CD4-positive, alpha-beta T cell treated with Interleukin-12 subunit alpha and Interleukin-12 subunit beta, for 1 hour (primary cell): ENCODE measurements around the gene MOCS1.

ENCODE experiments used
- DNase-seq: peaks from one replicate; pipeline ENCODE4 v3.0.0-alpha.2; 2020

The MOCS1 gene

DNA sequence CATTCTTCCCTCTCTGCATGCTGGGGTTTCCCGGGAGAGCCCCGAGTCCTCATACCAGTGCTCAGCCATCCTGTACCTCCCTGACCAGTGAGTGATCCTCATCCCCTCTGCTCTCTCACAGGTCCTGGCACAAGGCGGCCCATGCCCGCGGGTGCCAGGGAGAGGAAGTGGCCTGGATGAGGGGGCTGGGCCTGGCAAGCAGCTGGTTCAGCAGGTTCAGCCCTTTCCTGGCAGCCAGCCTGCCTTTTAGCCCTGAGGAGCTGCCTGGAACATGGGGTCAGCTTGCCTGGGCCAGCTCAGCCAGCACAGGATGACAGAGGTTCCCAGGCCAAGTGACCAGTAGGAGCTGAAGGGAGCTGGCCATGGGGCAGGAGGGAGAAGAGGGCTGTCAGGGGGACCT lies 10.9 kb downstream of the MOCS1 start:
- no peak for DNase-seq

DNA sequence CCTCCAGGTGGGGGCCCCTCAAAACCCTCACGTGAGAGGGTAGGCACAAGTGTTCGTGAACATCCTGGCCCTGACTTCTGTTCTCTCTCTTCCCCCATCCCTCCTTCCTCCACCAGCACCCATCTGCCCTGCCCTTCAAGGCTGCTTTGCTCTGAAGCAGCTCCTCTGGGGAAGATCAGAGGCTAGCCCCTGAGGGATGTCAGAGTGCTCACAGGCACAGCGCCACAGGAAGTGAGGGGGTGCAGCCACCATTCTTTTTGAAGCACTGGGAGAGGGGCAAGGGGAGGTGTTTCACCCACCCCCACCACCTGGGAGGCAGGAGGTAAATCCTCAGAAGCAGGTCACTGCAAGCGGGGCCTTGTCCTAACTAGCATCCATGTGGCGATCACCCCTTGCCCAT lies 11.4 kb downstream of the MOCS1 start:
- no peak for DNase-seq

DNA sequence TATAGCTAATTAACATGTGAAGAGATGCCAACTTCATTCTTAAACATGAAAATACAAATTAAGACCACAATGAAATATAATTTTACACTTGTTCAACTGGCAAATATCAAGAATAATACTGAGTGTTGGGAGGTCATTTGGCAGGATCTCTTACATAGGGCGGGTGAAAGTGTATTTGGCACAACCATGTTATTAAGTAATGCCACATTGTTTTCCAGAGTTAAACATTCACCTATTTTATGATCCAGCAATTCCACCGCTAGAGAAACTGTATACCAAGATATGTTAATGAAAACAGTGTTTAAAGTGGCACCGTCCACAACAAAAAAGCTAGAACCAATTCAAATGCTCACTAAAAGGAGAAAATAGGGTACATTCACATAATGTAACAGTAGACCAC lies 14.1 kb downstream of the MOCS1 start:
- DNase-seq = no peak

DNA sequence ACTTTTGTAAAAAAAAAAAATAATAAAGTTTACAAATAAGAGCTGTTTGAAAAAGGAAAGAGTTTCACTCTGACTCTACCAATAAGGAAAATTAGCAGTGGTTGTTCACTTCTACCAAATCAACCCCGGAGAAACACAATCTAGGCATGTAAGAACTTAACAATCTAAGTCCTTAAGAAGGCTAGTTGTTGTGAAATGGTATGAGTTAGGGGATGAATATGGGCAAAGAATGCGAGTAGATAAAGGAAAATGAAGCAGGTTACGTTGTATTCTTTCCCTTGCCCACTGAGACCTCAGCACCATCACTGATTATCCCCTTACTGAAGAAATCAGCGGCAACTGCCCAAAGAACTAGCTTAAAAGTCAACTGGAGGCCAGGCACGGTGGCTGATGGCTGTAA lies 15.4 kb downstream of the MOCS1 start:
- DNase-seq = no peak

DNA sequence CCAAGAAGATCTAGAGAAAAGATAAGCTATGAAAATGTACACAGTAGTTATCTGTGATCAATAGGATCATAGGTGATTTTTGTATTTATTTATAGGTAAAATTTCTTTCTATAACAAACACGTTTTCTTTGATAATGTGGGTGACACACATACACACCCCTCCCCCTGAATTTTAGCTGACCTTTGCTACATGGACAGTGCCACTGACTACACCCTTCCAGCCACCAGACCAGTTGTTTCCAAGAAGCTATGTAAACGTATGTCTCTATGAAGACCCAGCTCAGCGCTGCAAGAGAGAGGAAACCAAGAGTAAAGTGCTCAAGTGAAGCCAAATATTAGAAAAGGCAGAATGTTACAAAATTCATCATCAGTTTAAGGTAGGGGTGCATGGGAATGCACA lies 16.3 kb downstream of the MOCS1 start:
- no peak for DNase-seq

DNA sequence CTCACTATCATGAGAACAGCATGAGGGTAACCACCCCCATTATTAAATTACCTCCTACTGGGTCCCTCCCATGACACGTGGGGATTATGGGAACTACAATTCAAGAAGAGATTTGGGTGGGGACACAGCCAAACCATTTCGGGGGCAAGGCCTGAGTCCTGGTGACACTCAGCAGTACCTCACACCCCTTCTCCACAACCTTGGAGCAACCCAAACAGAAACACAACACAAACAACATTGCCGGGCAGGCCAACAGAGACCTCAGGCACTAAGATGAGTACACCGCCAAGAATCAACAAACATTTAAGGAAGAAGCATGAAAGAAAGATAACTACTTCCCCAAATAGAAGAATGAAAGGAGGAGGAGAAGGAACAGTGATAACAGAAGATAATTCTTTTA lies 16.9 kb downstream of the MOCS1 start:
- no peak for DNase-seq

DNA sequence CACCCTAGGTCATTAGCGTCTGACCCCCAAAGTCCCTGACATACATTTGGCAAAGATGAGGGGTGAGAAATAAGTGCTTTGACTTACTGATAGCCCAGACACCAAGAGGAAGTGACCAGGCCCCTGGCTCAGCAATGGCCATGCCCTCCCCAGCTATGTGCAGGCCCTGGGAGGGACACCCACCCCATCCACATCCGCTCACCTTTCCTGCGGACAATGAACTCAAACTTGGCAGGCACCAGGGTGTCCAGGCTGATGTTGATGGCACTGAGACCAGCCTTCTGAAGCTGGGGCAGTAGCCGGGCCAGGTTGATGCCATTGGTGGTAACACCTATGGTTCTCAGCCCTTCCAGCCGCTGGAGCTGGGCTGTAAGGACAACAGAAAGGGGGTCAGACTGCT lies 18.4 kb downstream of the MOCS1 start:
- DNase-seq = no peak

DNA sequence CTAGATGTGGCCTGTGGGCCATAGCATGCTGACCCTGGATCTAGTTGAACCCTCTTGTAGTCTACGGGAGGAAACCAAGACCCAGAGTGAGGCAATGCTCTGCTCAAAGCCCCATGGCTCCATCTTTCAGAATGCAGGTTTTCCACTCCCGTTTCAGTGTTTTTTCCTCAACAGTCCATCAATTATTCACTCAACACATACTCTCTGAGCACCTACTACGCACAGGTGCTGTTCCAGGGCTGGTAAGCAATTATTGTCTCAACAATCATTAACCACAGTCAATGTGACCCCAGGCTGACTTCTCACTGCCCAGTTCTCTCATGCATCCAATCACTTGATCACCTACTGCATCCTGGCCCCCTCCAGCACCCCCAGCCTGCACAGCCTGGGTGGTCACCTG lies 20.0 kb downstream of the MOCS1 start:
- DNase-seq = no peak

DNA sequence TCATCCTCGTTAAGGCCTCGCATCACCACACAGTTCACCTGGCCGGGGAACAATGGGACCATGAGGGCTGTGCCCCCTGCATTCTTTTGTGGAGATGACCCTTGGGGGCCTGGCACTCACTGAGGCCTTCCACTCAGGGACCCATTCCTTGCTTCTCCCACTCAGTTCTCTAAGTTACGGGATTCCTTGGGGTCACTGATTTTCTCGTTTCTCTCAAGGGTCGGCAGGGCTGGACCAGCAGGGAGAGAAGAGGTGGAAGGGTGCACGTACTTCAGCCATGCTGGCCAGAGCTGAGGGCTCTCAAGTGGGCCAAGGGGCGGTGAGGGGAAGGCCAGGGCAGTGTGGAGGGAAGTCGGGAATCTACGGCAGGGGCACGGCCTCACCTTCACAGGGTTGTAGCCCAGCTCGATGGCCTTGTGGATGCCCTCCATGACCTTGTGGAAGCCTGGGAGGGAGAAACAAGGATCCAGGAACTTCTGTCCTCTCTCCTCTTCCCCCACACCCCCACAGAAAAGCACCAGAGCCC lies 20.8 kb downstream of the MOCS1 start:
- no peak for DNase-seq

DNA sequence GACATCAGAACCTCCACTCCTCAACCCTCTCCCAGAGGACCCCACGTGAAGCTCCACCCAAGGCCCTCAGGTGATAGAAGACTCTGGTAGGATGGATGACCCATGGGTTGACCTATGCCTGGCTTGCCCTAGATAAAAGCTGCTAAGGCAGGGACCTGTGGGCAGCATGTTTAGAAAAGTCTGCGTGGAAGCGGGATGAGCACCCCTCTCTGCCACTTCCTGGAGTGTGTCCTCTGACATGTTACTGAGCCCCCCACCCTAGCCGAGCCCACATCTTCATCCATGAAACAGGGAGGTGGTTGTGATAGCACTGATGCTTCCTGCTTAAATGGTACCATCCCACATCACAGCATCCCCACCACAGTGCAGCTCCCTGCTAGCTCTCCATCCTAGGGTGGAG lies 21.8 kb downstream of the MOCS1 start:
- DNase-seq = no peak

DNA sequence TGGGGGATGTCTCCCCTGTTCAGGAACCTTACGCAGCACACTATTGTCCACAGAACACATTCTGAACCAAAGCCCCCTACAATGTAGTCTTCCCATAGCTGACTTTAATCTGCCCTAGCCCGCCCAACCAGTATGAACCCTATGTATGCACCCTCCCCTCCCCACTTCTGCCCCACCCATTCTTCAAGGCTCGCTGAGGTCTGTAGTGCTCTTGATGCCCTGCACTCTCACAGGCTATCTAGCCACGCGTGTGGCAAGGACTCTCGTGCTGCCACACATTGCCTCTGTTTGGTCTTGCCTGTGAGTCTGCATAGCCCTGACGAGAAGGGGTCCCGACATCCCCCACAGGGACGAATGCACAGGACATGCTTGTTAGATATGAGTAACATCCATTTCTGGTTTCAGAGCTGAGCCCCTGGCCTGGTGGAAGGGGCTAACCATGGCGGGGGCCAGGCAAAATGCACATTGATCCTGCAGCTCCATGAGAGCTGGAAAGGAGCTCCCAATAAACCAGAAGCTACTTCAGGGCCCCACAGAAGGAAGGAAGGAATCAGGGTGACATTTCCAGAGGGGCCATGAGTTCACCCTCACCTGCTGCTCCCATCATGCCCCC lies 22.6 kb downstream of the MOCS1 start:
- DNase-seq = no peak

DNA sequence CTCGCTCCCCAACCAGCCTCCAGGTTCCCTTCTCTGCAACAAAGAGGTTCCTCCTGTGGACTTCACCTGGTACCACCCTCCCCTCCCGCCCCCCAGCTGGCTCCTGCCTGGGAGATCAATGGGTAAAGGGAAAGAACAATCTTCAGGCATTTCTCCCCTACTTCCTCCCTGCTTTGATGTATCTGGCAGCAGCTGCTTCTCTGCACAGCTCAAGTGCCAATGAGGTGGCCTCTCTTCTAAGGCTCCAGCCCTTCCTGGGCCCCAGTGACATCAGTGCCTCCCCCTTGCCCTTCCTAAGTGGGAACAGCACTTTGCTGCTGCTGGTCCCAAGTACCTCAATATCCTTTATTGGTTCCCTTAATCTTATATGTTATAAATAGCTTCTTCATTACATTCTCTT lies 23.5 kb downstream of the MOCS1 start:
- DNase-seq = no peak

DNA sequence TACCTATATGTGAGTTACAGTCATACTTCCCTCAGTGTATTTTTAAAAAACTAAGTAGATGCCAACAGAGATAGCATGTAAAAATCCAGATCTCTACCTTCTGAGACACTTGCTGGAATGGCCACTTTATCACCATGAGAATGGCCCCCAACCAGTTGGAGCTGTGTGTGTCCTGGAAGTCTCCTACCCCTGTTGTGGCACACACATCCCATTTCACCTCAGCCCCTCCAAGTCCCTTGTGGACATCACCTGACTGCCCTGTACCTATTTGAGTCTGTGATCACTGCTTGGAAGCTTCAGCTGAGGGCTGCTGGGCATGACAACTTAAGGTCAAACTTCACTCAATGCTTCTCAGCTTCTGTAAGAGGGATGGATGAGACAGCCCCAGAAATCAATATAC lies 24.1 kb downstream of the MOCS1 start:
- no peak for DNase-seq

DNA sequence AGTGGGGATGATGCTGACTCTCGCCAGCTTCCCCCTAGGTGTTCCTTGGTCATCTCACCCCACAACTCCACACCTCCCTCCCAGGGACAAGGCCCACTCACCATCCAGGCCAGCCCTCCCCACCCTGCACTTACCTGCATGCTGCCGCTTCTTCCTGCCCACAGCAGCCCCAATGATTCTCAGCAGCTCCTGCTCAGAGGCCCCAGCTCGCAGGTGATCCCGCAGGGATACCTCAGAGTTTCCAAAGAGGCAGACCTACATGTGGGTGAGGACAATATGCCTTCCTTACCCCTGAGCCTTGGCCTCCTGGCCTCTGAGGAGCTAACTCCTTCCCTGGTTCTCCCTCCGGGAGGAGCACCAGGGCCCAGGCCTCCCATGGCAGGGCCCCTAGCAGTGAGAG lies 24.6 kb downstream of the MOCS1 start:
- no peak for DNase-seq

DNA sequence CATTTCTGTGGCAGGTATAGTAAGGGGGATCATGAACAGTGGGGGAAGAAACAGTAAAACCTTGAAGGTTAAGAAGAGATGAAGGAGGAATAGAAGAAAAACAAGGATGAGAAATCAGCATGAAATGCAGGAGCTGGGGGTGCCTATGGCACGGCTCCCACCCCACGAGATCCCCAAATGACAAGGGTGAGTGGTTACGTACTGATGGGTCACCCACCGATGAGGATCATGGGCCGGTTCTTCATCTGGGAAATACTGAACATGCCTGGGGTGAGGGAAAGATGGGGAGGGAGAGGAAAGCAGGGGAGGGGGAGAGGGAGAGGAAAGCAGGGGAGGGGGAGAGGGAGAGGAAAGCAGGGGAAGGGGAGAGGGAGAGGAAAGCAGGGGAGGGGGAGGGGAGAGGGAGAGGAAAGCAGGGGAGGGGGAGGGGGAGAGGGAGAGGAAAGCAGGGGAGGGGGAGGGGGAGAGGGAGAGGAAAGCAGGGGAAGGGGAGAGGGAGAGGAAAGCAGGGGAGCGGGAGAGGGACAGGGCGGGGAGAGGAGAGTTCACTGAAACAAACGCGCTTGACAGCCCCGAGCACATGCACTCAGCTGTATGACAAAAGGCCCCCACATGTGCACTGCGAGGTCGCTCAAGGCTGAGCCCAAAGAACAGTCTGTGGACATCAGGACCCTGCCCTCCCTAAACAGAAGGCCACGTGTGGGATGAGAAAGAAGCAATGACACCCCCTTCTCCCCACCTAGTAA lies 25.3 kb downstream of the MOCS1 start:
- DNase-seq = no peak

DNA sequence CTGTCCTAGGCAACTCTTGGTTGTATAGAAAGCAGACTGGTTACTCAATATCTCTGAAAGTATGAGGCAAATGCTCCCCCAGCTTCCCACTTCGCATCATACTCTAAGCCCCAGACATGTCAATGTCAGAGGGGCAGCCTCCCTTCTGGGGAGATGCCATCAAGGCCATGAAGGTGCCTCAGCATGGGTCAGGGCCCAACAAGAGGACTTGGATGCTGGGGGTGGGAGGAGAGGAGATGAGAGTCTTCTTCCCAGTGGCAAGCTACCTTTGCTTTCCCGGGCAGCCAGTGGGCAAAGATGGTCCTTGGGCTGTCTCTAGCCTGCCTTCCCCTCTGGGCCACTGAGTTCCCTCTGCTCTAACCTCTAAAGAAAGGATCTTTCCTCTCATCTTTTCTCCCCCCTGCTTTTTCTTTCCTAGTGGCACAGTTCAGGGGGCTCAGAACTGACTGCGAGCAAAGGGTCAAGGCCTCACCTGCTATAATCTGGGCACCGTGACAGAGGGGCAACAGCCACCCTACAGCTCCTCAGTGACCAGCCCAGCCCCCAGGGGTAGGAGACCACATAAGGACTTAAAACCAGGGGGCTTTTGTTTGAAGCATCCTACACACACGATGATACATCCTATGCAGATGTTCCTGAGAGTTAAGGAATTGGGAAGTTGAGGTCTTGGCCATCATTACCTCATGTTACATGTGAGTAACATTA lies 26.2 kb downstream of the MOCS1 start:
- no peak for DNase-seq

DNA sequence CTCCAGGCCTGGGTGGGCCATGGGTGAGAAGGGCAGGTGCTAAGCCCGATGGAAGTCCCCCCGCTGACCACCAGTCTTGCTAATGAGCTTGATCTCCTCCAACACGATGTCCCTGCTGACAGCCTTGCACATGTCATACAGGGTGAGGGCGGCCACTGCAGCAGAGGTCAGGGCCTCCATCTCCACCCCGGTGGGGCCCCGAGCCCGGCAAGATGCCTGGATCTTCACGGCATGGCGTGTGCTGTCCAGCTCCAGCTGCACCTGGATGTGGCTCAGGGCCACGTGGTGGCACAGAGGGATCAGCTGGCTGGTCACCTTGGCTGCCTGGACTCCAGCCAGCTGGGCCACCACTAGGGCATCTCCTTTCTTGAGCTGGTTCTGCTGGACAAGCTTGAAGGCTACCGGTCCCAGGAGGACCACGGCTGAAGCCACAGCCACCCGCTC lies 27.9 kb downstream of the MOCS1 start:
- DNase-seq = no peak

DNA sequence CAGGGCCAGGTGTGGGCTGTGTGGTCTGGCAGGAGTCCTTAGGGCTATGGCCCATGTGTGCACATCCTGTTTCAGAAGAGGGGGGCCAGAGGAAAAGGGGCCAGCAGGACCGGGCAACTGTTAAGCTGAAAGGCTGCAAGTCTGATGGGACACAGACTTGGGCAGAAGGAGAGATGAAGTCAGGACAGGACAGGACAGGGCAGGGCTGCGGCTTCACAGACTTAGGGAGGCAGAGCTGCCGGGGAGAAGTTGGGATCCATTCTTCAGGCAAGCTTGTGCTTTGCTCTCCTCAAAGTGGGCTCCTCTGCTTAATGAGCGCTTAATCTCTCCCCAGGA lies 28.7 kb downstream of the MOCS1 start:
- DNase-seq = no peak

DNA sequence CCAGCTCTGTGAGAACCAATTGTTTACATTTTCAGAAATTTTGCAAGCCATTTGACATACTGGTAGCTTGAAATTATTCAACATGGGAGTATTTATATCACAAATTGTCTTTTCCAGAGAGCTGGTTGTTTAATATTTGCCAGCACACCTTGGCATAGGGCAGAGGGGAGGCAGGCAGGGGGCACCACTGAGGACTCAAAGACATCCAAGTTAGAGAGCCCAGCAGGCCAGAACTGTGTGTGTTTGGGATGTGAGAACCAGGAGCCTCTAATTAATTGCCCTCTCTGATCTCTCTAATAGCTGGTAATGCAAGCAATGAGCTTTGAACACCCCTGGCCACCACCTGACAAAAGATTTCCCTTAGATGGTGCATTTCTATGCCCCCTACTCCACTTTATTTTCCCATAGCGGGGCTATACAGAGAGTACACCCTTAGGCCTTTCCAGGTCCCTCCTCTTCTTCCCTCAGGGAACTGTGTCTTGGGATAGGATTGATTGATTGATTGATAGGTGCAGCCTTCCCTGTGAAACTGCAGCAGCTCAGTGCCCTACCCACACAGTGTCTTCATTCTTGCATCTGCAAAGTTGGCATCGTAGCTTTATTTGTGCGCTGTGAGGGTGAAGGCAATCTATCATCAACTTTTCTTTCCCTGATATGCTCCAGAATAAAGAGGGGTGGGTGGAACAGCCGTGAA lies 29.2 kb downstream of the MOCS1 start:
- DNase-seq = no peak

DNA sequence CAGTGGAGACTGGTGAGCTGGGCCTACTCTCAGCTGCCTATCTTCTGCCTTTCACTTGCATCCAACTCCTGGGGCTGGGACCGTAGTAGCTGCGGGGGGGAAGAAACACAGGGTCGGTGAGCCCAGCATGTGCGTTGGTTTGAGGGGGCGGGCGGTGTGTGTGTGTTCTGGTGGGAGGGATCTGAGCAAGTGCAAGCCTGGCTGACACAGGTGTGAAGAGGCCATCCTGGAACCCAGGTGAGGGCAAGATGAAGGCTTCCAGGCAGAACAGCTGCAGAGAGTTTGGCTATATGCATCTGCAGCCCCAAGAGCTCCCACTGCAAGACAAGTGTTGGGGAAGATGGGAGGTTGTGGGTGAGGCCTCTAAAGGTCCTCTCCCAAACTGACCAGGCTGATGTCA lies 30.6 kb downstream of the MOCS1 start:
- no peak for DNase-seq

DNA sequence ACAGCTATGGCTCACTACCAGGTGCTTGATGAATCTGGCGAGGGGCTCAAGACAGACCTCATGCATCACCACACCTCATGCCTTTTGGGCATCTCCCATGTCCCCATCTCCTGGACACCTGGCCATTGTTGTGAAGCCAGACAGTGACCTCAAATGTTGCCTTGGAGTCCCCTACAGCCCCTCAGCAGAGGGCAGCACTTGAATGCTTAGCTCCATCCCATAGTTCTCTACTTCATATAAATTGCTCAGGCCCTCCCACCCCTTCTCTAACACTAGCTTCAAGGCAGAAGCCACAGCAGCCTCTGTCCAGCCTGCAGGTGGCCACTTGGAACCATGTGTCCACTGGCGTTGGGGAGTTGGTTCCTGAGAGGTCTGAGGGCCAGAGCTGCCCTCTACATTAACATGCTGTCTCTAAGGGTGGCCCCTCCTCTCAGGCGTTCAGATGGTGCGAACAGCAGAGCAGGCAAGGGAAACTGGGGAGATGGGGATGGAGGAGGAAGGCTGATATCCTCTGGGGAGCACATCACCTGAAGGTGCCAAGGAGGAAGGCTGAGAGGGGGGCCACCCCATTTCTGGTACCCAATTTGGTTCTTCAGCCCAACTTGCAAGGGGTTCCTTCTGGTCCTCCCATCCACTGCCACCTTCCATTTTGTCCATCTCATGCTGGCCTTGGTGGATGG lies 31.3 kb downstream of the MOCS1 start:
- DNase-seq = no peak

DNA sequence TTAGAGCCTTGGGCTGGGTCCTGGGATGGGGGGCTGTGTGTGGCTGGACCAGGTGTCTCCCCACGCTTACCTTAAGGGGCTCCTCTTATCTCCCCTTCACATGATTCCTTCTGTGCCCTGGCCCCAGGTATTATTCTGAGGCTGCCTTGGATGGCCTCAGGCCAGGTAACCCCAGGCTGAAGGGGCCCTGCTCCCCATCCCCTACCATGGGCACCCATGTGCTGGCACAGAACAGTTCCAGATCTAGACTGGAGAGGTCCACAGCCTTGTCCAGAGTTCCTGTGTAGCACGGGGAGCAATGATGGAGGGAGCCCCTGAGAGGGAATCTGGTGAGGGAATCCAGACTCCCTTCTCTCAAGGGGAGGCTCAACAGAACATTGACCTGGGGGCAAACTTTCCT lies 32.1 kb downstream of the MOCS1 start:
- no peak for DNase-seq

DNA sequence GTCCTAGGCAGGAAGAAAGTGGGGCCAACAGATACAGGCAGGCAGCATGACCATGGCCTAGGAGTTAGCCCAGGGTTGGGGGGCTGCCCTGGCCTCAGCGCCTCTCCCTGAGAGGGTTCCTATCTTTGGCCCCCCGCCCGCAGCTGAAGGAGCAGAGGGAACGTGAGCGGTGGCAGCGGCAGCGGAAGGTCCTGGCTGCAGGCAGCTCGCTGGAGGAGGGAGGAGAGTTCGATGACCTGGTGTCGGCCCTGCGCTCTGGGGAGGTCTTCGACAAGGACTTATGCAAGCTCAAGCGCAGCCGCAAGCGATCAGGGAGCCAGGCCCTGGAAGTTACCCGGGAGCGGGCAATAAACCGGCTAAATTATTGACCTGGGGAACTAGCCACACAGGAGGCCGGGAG lies 32.6 kb downstream of the MOCS1 start:
- no peak for DNase-seq
